ENCODE data around the gene TFDP2.

DNA sequence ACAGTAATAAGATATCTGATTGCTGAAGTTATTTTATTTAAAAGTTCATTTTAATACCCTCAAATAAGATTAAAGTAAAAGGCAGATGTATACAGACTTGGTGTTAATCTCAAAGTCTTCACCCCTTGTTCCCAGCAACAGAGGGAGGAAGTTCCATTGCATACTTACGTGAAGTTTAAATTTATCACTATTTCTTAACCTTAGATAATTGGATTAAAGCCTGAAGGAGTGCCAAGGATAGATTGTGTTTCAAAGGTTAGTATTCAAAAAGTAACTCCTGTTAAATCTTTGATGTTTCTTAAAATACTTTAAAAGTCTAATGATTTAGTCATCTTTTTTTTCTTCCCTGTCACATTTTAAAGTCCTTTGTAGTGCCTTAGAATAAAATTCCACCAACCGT, 233.6 kb downstream of the TFDP2 start:
- TF ChIP-seq, protein P1, sequence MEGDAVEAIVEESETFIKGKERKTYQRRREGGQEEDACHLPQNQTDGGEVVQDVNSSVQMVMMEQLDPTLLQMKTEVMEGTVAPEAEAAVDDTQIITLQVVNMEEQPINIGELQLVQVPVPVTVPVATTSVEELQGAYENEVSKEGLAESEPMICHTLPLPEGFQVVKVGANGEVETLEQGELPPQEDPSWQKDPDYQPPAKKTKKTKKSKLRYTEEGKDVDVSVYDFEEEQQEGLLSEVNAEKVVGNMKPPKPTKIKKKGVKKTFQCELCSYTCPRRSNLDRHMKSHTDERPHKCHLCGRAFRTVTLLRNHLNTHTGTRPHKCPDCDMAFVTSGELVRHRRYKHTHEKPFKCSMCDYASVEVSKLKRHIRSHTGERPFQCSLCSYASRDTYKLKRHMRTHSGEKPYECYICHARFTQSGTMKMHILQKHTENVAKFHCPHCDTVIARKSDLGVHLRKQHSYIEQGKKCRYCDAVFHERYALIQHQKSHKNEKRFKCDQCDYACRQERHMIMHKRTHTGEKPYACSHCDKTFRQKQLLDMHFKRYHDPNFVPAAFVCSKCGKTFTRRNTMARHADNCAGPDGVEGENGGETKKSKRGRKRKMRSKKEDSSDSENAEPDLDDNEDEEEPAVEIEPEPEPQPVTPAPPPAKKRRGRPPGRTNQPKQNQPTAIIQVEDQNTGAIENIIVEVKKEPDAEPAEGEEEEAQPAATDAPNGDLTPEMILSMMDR (IDR thresholded peaks at IDR 0.05 in 8 of 11, conservative IDR thresholded peaks at IDR 0.05 in 3 of 11): no peak
- TF ChIP-seq POLR2A (IDR thresholded peaks at IDR 0.05) (no peak), POLR2AphosphoS5 (IDR thresholded peaks at IDR 0.05) (no peak)
